ENCODE data around the gene SOX5.
A peak's percentile ranks its signal among the peaks of the same experiment; 100 is the strongest.

Gene SOX5

DNA sequence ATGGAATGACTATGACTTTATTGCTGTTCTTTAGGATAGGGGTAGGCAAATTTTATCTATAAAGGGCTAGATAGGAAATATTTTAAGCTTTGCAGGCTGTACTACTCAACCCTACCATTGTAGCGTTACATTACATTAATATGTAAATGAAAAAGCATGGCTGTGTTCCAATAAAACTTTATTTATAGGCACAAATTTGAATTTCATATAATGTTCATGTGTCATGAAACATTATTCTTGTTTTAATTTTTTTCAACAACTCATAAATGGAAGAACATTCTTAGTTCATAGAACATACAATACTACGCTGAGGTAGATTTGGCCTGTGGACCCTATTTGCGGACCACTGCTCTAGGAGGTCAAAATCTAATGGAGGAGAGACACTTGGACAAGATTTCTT lies 133.7 kb downstream of the SOX5 start:
- TF ChIP-seq JUND (IDR thresholded peaks at IDR 0.05; ENCODE audit: low read depth): no peak
- no peak for DNase-seq (ENCODE audit: low read depth in 1 of 2, low spot score in 1 of 2)
- in situ Hi-C loops (cut with HindIII; ENCODE audit: low pct_unique_long_range_greater_than_20kb, low sequenced_read_pairs): no loop called here

DNA sequence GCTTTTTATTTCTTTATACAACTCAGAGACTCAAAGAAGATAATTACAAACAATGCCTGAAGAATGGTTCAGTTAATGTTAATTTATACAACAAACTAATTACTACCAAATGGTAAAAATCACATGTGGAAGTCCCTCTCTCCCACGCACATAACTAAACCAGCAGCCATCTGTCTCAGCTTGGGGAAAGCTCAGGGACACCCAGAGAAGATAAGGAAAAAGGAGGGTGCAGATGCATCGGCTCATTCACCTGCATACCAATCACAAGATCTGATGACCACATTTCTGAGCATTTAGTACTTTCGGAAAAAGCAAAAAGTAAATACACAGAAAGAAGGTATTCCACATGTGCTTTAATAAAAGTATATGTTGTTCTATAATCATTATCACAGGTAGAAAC lies 136.3 kb downstream of the SOX5 start:
- no peak for DNase-seq (ENCODE audit: low read depth in 1 of 2, low spot score in 1 of 2)
- in situ Hi-C loops (cut with HindIII; ENCODE audit: low pct_unique_long_range_greater_than_20kb, low sequenced_read_pairs): no loop called here
- no peak for TF ChIP-seq JUND (IDR thresholded peaks at IDR 0.05; ENCODE audit: low read depth)

DNA sequence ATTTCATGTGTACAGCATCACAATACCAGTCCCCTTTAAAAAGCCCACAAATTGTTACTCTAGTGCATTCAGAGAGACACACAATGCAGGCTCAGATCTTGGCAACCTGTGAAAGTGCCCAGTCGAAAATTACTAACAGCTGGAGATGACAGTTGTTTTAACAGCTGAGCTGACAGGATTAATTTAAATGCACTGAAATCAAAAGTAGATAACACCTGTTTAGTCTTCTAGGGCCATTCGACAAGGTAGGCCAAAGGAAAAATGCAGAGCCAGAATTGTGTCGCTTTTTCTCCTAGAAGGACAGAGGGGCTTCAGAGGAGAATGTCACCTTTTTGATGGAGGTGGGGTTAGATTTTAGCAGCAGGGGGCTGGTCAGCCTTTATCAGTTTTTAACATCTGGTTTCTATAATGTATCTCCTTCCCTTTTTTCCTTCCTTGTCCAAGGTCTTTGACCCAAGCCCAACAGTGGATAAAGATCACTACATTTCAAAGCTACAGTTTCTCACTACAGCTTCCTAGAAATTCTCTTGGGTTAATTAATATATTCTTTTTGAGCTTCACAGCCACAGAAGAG lies 139.1 kb downstream of the SOX5 start:
- TF ChIP-seq JUND (IDR thresholded peaks at IDR 0.05; ENCODE audit: low read depth): no peak
- in situ Hi-C loops (cut with HindIII; ENCODE audit: low pct_unique_long_range_greater_than_20kb, low sequenced_read_pairs): no loop called here

DNA sequence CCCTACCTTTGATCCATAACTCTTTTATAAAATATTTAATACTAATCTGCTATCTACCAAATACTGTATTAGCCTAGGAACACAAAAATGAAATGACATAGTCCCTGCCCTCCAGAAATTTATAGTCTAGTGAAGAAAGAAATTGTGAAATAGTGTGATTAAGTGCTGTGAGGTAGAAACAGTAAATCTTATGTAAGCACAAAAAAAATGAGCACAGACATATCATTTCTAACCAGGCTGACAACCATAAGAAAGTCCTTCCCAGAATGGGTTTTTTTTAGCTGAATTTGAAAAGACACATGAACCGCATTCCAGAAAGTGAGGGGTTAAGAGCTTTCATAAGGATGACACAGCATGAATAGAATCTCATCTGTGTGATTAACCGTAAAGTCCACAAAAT lies 145.9 kb downstream of the SOX5 start:
- no peak for TF ChIP-seq JUND (IDR thresholded peaks at IDR 0.05; ENCODE audit: low read depth)
- DNase-seq (ENCODE audit: low read depth in 1 of 2, low spot score in 1 of 2): no peak
- in situ Hi-C loops (cut with HindIII; ENCODE audit: low pct_unique_long_range_greater_than_20kb, low sequenced_read_pairs): no loop called here

More for the DNA sequence above, 139.1 kb downstream of the SOX5 start:
- no peak for DNase-seq (ENCODE audit: low read depth in 1 of 2, low spot score in 1 of 2)

GRCh38 chr12:23795494-23795893 lies 154.0 kb downstream of the SOX5 start:
- no peak for TF ChIP-seq JUND (IDR thresholded peaks at IDR 0.05; ENCODE audit: low read depth)
- in situ Hi-C loops (cut with HindIII; ENCODE audit: low pct_unique_long_range_greater_than_20kb, low sequenced_read_pairs): no loop called here
- DNase-seq (ENCODE audit: low read depth in 1 of 2, low spot score in 1 of 2): peak in 1 of 2 experiments; percentile 6

DNA sequence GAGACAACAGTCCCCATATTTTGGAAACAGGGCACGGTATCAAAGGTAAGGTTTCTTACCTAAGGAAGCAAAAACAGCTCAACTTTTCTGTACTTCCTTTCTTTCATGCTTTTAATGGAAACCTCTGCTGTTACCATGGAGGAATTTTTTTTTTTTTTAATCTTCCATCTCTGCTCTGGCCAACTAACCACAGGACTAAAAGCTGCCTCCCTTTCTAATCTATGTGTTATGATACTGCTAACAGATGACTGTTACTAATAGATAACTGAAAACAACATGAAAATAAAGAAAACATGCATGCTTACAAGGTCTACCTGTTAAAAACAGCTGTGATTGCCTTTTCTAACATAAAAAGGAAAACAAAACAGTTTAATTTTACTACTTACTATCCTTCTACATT lies 168.4 kb downstream of the SOX5 start:
- in situ Hi-C loops (cut with HindIII; ENCODE audit: low pct_unique_long_range_greater_than_20kb, low sequenced_read_pairs): no loop called here

GRCh38 chr12:23775208-23775607 lies 174.3 kb downstream of the SOX5 start:
- in situ Hi-C loops (cut with HindIII; ENCODE audit: low pct_unique_long_range_greater_than_20kb, low sequenced_read_pairs): no loop called here
- TF ChIP-seq JUND (IDR thresholded peaks at IDR 0.05; ENCODE audit: low read depth): no peak
- DNase-seq (ENCODE audit: low read depth in 1 of 2, low spot score in 1 of 2): no peak

More for the DNA sequence above, 168.4 kb downstream of the SOX5 start:
- no peak for DNase-seq (ENCODE audit: low read depth in 1 of 2, low spot score in 1 of 2)
- TF ChIP-seq JUND (IDR thresholded peaks at IDR 0.05; ENCODE audit: low read depth): no peak

DNA sequence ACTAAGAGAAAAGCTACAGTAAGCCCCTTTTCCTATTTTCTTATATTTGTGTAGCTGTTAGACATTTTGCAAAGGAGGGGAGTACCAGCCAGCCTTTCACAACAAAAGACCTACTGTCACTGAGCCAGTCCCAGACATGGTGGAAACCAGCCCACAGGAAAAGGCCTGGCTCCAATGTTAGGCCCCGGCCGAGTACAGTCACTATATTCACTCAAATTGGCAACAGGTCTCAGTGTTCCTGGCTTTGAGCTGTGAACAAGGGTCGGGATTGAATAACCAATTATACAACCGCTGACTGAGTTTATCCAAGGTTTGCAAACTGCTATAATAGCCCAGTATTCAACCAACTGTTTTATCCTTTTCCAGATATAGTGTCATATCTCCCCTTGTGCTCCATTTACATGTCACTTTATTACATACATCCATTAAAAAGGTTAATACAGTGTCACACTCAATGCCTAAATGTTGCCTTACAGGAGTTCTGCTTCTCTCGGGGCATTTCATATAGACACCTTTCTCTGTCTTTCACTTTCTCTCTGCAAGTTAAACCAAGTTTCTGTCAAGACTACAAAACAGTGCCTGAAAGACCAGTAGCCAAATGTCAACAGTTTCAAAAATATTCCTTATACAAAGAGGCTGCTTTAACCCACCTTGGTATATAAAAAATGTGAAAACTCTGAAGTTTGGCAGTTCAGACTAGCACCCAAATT lies 178.1 kb downstream of the SOX5 start:
- TF ChIP-seq JUND (IDR thresholded peaks at IDR 0.05; ENCODE audit: low read depth): no peak
- DNase-seq (ENCODE audit: low read depth in 1 of 2, low spot score in 1 of 2): no peak
- in situ Hi-C loops (cut with HindIII; ENCODE audit: low pct_unique_long_range_greater_than_20kb, low sequenced_read_pairs): no loop called here

- in situ Hi-C loops (cut with HindIII; ENCODE audit: low pct_unique_long_range_greater_than_20kb, low sequenced_read_pairs): no loop called here
- DNase-seq (ENCODE audit: low read depth in 1 of 2, low spot score in 1 of 2): no peak
- TF ChIP-seq JUND (IDR thresholded peaks at IDR 0.05; ENCODE audit: low read depth): no peak
Measured at GRCh38 chr12:23770202-23770938, 179.1 kb downstream of the SOX5 start.

- TF ChIP-seq JUND (IDR thresholded peaks at IDR 0.05; ENCODE audit: low read depth): no peak
- in situ Hi-C loops (cut with HindIII; ENCODE audit: low pct_unique_long_range_greater_than_20kb, low sequenced_read_pairs): no loop called here
- DNase-seq (ENCODE audit: low read depth in 1 of 2, low spot score in 1 of 2): no peak
Measured at GRCh38 chr12:23767834-23768233, 181.6 kb downstream of the SOX5 start.

GRCh38 chr12:23763724-23764123 lies 185.7 kb downstream of the SOX5 start:
- TF ChIP-seq JUND (IDR thresholded peaks at IDR 0.05; ENCODE audit: low read depth): no peak
- in situ Hi-C loops (cut with HindIII; ENCODE audit: low pct_unique_long_range_greater_than_20kb, low sequenced_read_pairs): no loop called here
- DNase-seq (ENCODE audit: low read depth in 1 of 2, low spot score in 1 of 2): no peak

- no peak for TF ChIP-seq JUND (IDR thresholded peaks at IDR 0.05; ENCODE audit: low read depth)
- DNase-seq (ENCODE audit: low read depth in 1 of 2, low spot score in 1 of 2): peak in 1 of 2 experiments; percentile 42
- in situ Hi-C loops (cut with HindIII; ENCODE audit: low pct_unique_long_range_greater_than_20kb, low sequenced_read_pairs): no loop called here
Measured at GRCh38 chr12:23760495-23760894, 189.0 kb downstream of the SOX5 start.

GRCh38 chr12:23758608-23759007 lies 190.9 kb downstream of the SOX5 start:
- no peak for DNase-seq (ENCODE audit: low read depth in 1 of 2, low spot score in 1 of 2)
- in situ Hi-C loops (cut with HindIII; ENCODE audit: low pct_unique_long_range_greater_than_20kb, low sequenced_read_pairs): no loop called here
- TF ChIP-seq JUND (IDR thresholded peaks at IDR 0.05; ENCODE audit: low read depth): no peak

All from T47D (cell line).